ENCODE results near the gene AP5M1.

DNA sequence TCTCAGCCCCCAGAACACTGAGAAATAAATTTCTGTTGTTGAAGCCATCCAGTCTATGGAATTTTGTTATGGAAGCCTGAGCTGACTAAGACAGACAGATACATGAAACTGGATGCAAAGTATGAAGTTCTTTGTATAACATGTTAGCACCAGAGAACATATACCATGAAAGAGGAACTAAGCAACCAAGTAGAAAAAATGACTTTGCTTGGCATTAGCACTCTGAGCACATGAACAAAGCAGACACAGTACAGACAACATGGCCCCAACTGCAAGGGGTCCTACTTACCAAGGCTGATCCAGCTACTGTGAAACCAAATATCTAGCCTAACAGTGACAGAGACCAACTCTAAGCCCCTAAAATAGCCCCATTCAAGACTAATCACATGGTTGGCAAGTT lies 13.9 kb upstream of the AP5M1 start:
- TF ChIP-seq POLR2A (IDR thresholded peaks at IDR 0.05; ENCODE audit: low read depth) (no peak), POLR2AphosphoS5 (IDR thresholded peaks at IDR 0.05) (no peak)
